Measurements from ENCODE around the gene CD93.

Gene CD93

GRCh38 chr20:23086056-23086566, at the start of gene CD93:
Gene CD93 (minus strand): TSS chr20:23086324. CDS start chr20:23086192, 132 bp downstream.
- Histone ChIP-seq H3K9me3 (no peaks in the 10 kb centered on the region), H3K4me1 (peaks cover 0 to 76% (median 41%) of the 10 kb centered on the region in 4 donors), H3K36me3 (no peaks in the 10 kb centered on the region), H3K4me3 (peak within 1 kb of the TSS; percentile 39 to 45), H3K27me3 (no peaks in the 10 kb centered on the region), H3K27ac (peak within 1 kb of the TSS; percentile 89 to 97)
- intact Hi-C loops (cut with DNase I; ENCODE audit: low total_unique reads): no loop called here
- TF ChIP-seq CTCF (IDR thresholded peaks at IDR 0.05): no peak
- peak; percentile 50 to 83 for DNase-seq

DNA sequence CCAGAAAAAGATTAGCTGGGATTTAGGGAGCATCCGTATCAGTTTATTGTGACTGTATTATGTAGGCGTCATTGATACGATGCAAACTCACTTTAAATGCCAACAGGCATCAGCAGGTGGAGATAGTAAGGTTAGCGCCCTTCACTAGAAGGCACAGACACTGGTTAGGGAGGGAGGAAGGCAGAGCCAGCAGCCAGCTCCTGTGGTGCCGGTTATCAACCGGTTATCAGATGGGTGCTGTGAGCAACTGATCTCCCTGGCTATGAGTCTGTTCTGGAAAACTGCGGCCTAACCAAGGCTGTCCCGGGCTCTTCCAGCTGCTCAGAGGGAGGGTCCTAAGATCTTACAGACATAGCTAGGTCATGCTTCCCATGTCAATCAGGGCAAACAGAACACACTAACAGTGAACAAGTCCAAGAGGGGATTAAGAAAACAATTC, 47.5 kb upstream of the CD93 start:
- H3K9me3 ChIP-seq: no peaks in the 10 kb centered on the region
- no peaks in the 10 kb centered on the region for H3K36me3 ChIP-seq
- no peak overlapping the region for H3K4me3 ChIP-seq
- H3K27me3 ChIP-seq: no peaks in the 10 kb centered on the region
- H3K4me1 ChIP-seq: peaks cover 0 to 6% (median 0%) of the 10 kb centered on the region in 4 donors
- no peak for TF ChIP-seq CTCF (IDR thresholded peaks at IDR 0.05)
- intact Hi-C loops (cut with DNase I; ENCODE audit: low total_unique reads): no loop called here
- DNase-seq: peak in 1 of 2 donors; percentile 16
- no peak overlapping the region for H3K27ac ChIP-seq

DNA sequence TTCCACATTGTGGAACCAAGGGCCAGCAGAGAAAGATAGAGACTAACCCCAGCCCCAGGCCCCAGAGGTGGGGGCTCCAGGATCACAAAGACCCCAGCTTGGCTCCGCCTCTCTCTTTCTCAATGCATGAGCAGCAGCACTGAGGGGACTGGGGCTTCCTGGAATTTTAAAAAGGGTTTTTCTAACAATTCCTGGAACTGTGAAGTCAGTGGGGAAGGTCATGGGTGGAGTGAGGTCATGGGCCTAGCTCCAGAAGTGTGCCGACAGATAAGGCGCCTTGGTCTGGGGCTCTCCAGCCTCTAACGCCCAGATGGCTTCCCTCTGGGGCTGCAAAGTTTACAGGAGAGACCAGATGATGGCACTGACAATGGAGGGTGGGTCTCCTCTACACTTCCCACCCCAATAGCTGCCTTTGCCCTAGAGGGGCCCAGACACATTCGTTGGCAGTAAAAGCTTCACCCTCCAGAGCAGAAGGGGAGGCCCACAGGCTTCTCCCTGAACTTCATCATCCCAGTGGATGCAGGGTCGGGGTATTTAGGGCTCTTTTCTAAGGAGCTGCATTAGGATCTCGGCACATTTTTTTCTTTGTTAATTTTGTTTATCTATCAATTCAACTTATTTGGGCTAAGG, 46.9 kb upstream of the CD93 start:
- peak; percentile 24 to 65 for DNase-seq
- H3K4me3 ChIP-seq: no peak overlapping the region
- H3K4me1 ChIP-seq: peaks cover 0 to 6% (median 0%) of the 10 kb centered on the region in 4 donors
- no peaks in the 10 kb centered on the region for H3K9me3 ChIP-seq
- no peaks in the 10 kb centered on the region for H3K27me3 ChIP-seq
- intact Hi-C loops (cut with DNase I; ENCODE audit: low total_unique reads): no loop called here
- H3K36me3 ChIP-seq: no peaks in the 10 kb centered on the region
- no peak for TF ChIP-seq CTCF (IDR thresholded peaks at IDR 0.05)
- no peak overlapping the region for H3K27ac ChIP-seq

DNA sequence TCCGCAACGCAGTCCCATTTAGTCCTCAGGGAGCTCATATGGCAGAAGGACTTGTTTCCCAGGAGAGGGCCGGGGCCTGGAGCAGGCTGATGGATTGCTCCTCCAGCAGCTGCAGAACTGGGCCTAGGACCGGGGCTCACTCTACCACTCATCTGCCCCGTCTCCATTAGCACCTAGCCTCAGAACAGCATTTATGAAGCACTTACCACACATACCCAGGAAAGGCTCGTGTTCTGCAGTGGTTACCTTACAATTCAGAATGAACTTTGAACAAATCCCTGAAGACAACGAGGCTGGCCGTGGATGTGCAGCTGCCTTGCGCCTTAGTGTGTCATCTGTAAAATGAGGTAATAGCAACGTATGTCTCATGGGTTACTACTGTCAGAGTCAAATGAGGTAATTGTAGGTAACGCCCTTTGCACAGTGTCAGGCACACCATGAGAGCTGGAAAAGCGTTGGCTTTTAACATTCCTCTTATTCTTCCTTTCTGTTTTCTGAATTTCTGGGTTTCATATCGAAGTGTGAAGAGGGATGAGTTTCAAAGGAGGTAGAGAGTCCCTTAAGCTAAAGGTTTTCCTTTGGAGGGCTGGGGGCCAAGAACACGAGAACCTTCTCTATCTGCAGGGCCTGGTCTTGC, 46.3 kb upstream of the CD93 start:
- no peaks in the 10 kb centered on the region for H3K36me3 ChIP-seq
- no peak overlapping the region for H3K4me3 ChIP-seq
- DNase-seq: peak; percentile 16 to 33
- TF ChIP-seq CTCF (IDR thresholded peaks at IDR 0.05): no peak
- H3K9me3 ChIP-seq: no peaks in the 10 kb centered on the region
- no peak overlapping the region for H3K27ac ChIP-seq
- no peaks in the 10 kb centered on the region for H3K27me3 ChIP-seq
- peaks cover 0 to 6% (median 0%) of the 10 kb centered on the region in 4 donors for H3K4me1 ChIP-seq
- intact Hi-C loops (cut with DNase I; ENCODE audit: low total_unique reads): no loop called here

DNA sequence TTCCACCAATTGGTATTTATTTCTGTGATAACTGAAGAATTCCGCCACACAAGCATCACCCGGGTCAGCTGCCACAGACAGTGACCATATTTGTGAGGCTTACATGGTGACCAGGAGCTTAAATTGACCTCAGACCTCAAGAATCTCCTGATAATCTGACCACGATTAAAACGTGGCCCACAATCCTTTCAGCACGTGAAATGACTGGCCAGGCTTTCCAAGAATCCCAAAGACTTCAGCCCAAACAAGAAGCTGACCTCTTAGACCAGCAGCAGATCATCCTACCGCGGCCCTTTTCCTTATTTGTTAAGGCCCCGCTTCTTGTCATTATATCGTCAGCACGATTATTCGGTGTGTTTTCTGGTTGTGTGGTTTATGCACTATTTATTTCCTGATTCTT, 45.6 kb upstream of the CD93 start:
- TF ChIP-seq CTCF (IDR thresholded peaks at IDR 0.05): no peak
- H3K27ac ChIP-seq: no peak overlapping the region

More for the DNA sequence above, 45.6 kb upstream of the CD93 start:
- no peak overlapping the region for H3K4me3 ChIP-seq
- no peaks in the 10 kb centered on the region for H3K36me3 ChIP-seq
- intact Hi-C loops (cut with DNase I; ENCODE audit: low total_unique reads): no loop called here
- peak; percentile 3 to 29 for DNase-seq
- no peaks in the 10 kb centered on the region for H3K27me3 ChIP-seq
- peaks cover 0 to 6% (median 0%) of the 10 kb centered on the region in 4 donors for H3K4me1 ChIP-seq
- H3K9me3 ChIP-seq: no peaks in the 10 kb centered on the region
